Spleen (tissue), 7 donors: ENCODE data around the gene VENTX.

Experiments used
- POLR2A ChIP-seq, 3 donors: fragments of 450-650 bp; IDR thresholded peaks; one replicate each; pipeline ENCODE4 v1.5.1; 2017; ENCODE audit warnings: antibody characterized with exemption in 3 of 3, mild to moderate bottlenecking in 1 of 3
- POLR2AphosphoS5 ChIP-seq, 3 donors: sonication (generic); formaldehyde crosslinking; IDR thresholded peaks; one replicate each; pipeline ENCODE4 v1.5.1; 2017; ENCODE audit warnings: antibody characterized with exemption in 3 of 3
- TF ChIP-seq, protein P1 (sequence below), 11 experiments: fragments of 200-600 bp in 7 of 11; fragments of 450-650 bp in 4 of 11; sonication (generic) in 4 of 11; IDR thresholded peaks in 8 of 11; conservative IDR thresholded peaks in 3 of 11; 1 replicate in 7 of 11; 2 replicates in 4 of 11; pipeline versions ENCODE4 v1.4.0 to v1.8.0; 2016 to 2021; ENCODE audit warnings: antibody characterized with exemption in 11 of 11, inconsistent platforms in 4 of 11, mild to moderate bottlenecking in 1 of 11
- donor health status: DM: no; HTN: no; CAD: no; lungs with moderate emphysema.
- donor health status: DM: no; HTN: no; CAD: no.
- donor health status: DM: no; HTN: no; CAD: no.

GRCh38 chr10:133211959-133212852, 25.4 kb upstream of the VENTX start:
- TF ChIP-seq, protein P1, sequence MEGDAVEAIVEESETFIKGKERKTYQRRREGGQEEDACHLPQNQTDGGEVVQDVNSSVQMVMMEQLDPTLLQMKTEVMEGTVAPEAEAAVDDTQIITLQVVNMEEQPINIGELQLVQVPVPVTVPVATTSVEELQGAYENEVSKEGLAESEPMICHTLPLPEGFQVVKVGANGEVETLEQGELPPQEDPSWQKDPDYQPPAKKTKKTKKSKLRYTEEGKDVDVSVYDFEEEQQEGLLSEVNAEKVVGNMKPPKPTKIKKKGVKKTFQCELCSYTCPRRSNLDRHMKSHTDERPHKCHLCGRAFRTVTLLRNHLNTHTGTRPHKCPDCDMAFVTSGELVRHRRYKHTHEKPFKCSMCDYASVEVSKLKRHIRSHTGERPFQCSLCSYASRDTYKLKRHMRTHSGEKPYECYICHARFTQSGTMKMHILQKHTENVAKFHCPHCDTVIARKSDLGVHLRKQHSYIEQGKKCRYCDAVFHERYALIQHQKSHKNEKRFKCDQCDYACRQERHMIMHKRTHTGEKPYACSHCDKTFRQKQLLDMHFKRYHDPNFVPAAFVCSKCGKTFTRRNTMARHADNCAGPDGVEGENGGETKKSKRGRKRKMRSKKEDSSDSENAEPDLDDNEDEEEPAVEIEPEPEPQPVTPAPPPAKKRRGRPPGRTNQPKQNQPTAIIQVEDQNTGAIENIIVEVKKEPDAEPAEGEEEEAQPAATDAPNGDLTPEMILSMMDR (IDR thresholded peaks at IDR 0.05 in 8 of 11, conservative IDR thresholded peaks at IDR 0.05 in 3 of 11): no peak
- no peak for TF ChIP-seq POLR2A (IDR thresholded peaks at IDR 0.05)
- TF ChIP-seq POLR2AphosphoS5 (IDR thresholded peaks at IDR 0.05): no peak
